SK-N-SH (cell line): ENCODE data around the gene IRF9. TPM values are rescaled to one million over a fixed set of nuclear protein-coding genes. Genes with fewer than 3 reads are reported as not detected.

Source experiments
- CTCF ChIA-PET: fragments of 300-600, 350-600 bp; formaldehyde crosslinking; extraction: SDS; loops from one replicate; lab custom pipeline; 2021; lab: Yijun Ruan, JAX
- POLR2A ChIA-PET: fragments of 350-600 bp; sonication (Branson Sonifier 250); formaldehyde crosslinking; extraction: SDS; loops from one replicate; lab custom pipeline; 2020; ENCODE audit warnings: antibody characterized with exemption, inconsistent platforms; lab: Yijun Ruan, JAX
- DNase-seq: peaks from one replicate; pipeline ENCODE4 v3.0.0; 2012
- H2AFZ ChIP-seq: fragments of 200-600 bp; sonication (generic); 2 replicates; pipeline ENCODE4 v1.8.1; 2016; ENCODE audit warnings: antibody characterized with exemption, mild to moderate bottlenecking, low read depth
- H3F3A ChIP-seq: fragments of 200-600 bp; sonication (generic); replicated peaks from 2 replicates; pipeline ENCODE3; 2016; ENCODE audit warnings: antibody characterized with exemption, mild to moderate bottlenecking; ENCODE audit not compliant: insufficient read depth
- H3K27ac ChIP-seq, 2 experiments: fragments of 200-500 bp in 1 of 2; fragments of 200-600 bp in 1 of 2; sonication (Bioruptor generic) in 1 of 2; sonication (generic), shearing (Covaris generic) in 1 of 2; 2 replicates each; pipeline versions ENCODE4 v1.5.1 to v1.6.1; 2014 to 2016; ENCODE audit warnings: low read depth in 2 of 2, inconsistent platforms in 1 of 2, low read length in 1 of 2, mild to moderate bottlenecking in 1 of 2, mixed read lengths in 1 of 2
- H3K27me3 ChIP-seq: fragments of 200-600 bp; sonication (generic), shearing (Covaris generic); 2 replicates; pipeline ENCODE4 v1.6.1; 2016; ENCODE audit warnings: mixed run types; ENCODE audit not compliant: insufficient read depth
- H3K36me3 ChIP-seq, 2 experiments: fragments of 200-500 bp in 1 of 2; fragments of 200-600 bp in 1 of 2; sonication (Bioruptor generic) in 1 of 2; sonication (generic) in 1 of 2; replicated peaks in 1 of 2; 2 replicates each; pipeline versions ENCODE3 to v1.5.1; 2014 to 2016; ENCODE audit warnings: low read length in 1 of 2, mild to moderate bottlenecking in 1 of 2; ENCODE audit not compliant: insufficient read depth in 2 of 2, control insufficient read depth in 1 of 2
- H3K4me1 ChIP-seq, 2 experiments: fragments of 200-500 bp in 1 of 2; fragments of 200-600 bp in 1 of 2; sonication (Bioruptor generic) in 1 of 2; sonication (generic), shearing (Covaris generic) in 1 of 2; 2 replicates each; pipeline versions ENCODE4 v1.5.1 to v1.6.1; 2014 to 2016; ENCODE audit warnings: low read depth in 1 of 2, low read length in 1 of 2, mixed run types in 1 of 2; ENCODE audit not compliant: insufficient read depth in 2 of 2, control insufficient read depth in 1 of 2
- H3K4me2 ChIP-seq: fragments of 200-600 bp; sonication (generic), shearing (Covaris generic); 2 replicates; pipeline ENCODE4 v1.6.1; 2017; ENCODE audit warnings: mixed run types
- H3K4me3 ChIP-seq, 2 experiments: fragments of 200-500 bp in 1 of 2; fragments of 200-600 bp in 1 of 2; sonication (Bioruptor generic) in 1 of 2; sonication (generic), shearing (Covaris generic) in 1 of 2; 2 replicates each; pipeline versions ENCODE4 v1.5.1 to v1.8.1; 2014 to 2016; ENCODE audit warnings: low read depth in 2 of 2, inconsistent platforms in 1 of 2, low read length in 1 of 2, mild to moderate bottlenecking in 1 of 2, mixed read lengths in 1 of 2, moderate library complexity in 1 of 2
- H3K79me2 ChIP-seq: fragments of 200-600 bp; sonication (generic); 2 replicates; pipeline ENCODE4 v1.8.1; 2017; ENCODE audit warnings: mild to moderate bottlenecking; ENCODE audit not compliant: insufficient read depth
- H3K9ac ChIP-seq: fragments of 200-600 bp; sonication (generic); 2 replicates; pipeline ENCODE4 v1.6.1; 2017; ENCODE audit warnings: mixed run types
- H3K9me2 ChIP-seq: fragments of 200-600 bp; sonication (generic); 2 replicates; pipeline ENCODE4 v1.6.1; 2017; ENCODE audit warnings: mixed run types
- H3K9me3 ChIP-seq: fragments of 200-600 bp; sonication (generic); 2 replicates; pipeline ENCODE4 v1.6.1; 2017; ENCODE audit warnings: mixed run types, mild to moderate bottlenecking, moderate library complexity
- H4K20me1 ChIP-seq: fragments of 200-600 bp; sonication (generic); 2 replicates; pipeline ENCODE4 v1.6.1; 2017; ENCODE audit warnings: mild to moderate bottlenecking, mixed run types; ENCODE audit not compliant: insufficient read depth
- CHD2 ChIP-seq: fragments of 150-350 bp; IDR thresholded peaks from 2 replicates; pipeline ENCODE4 v1.6.1; 2018; ENCODE audit warnings: low read length; ENCODE audit not compliant: partially characterized antibody
- CTCF ChIP-seq: fragments of 200-600 bp; sonication (generic); IDR thresholded peaks from 2 replicates; pipeline ENCODE4 v1.6.1; 2017; ENCODE audit warnings: antibody characterized with exemption, mild to moderate bottlenecking, moderate library complexity
- MAX ChIP-seq: IDR thresholded peaks from 2 replicates; pipeline ENCODE4 v1.4.0; 2012; ENCODE audit warnings: low read depth
- PBX3 ChIP-seq: IDR thresholded peaks from 2 replicates; pipeline ENCODE4; 2012
- RAD21 ChIP-seq: IDR thresholded peaks from 2 replicates; pipeline ENCODE4 v1.6.1; 2012; ENCODE audit warnings: mild to moderate bottlenecking, low read length
- SIN3A ChIP-seq: IDR thresholded peaks from 2 replicates; pipeline ENCODE4 v1.6.1; 2012; ENCODE audit warnings: low read depth, mild to moderate bottlenecking, low read length, moderate library complexity, borderline replicate concordance
- USF1 ChIP-seq: IDR thresholded peaks from 2 replicates; pipeline ENCODE4 v1.4.0; 2012; ENCODE audit warnings: low read depth, borderline replicate concordance
- USF2 ChIP-seq: fragments of 150-350 bp; IDR thresholded peaks from 2 replicates; pipeline ENCODE4 v1.6.1; 2017; ENCODE audit warnings: antibody characterized with exemption, low read length, low read depth, borderline replicate concordance
- ZBTB33 ChIP-seq: IDR thresholded peaks from 2 replicates; pipeline ENCODE4 v1.4.0; 2012; ENCODE audit warnings: low read depth, borderline replicate concordance
- WGBS: methylation state at CpG from one replicate; pipeline ENCODE4 v1.1.6; 2017; ENCODE audit warnings: low lambda C conversion rate; 5-methylcytosine and 5-hydroxymethylcytosine counted together
- polyA plus RNA-seq, 3 experiments: library from polyadenylated mRNA; depleted of rRNA; stranded (reverse); fragments of >200 nt; gene quantifications; 2 replicates each; pipeline ENCODE4 v1.2.3, GENCODE V29; 2012

Gene IRF9
- polyA plus RNA-seq, 1 of the 3 experiments (the other 2 are of a cell fraction): 37.6 TPM

GRCh38 chr14:24129410-24129998 lies 31.6 kb upstream of the IRF9 start:
- Histone ChIP-seq H2AFZ (no peak overlapping the region), H3F3A (peaks cover 6% of the 10 kb centered on the region)
- CTCF ChIA-PET: interaction anchor here (2.0 kb wide), 1 partner anchor 21 kb away, joined by 10 read pairs; no protein-coding TSS in a partner anchor

More at GRCh38 chr14:24129410-24129998, 31.6 kb upstream of the IRF9 start:
- H3K4me2 ChIP-seq: no peak overlapping the region
- H3K9ac ChIP-seq: no peak overlapping the region
- H4K20me1 ChIP-seq: no peaks in the 10 kb centered on the region
- peaks cover 0 to 8% of the 10 kb centered on the region in 2 experiments; a peak in 1 of 4 replicates for H3K4me1 ChIP-seq
- H3K4me3 ChIP-seq: no peak overlapping the region
- H3K36me3 ChIP-seq: no peaks in the 10 kb centered on the region
- no peaks in the 10 kb centered on the region for H3K9me2 ChIP-seq
- TF ChIP-seq CHD2 (no peak), CTCF (no peak), RAD21 (no peak), USF1 (no peak), PBX3 (no peak), MAX (no peak), ZBTB33 (no peak), USF2 (no peak), SIN3A (no peak)
- TF ChIP-seq, all 33 proteins: peak for 0
- Histone ChIP-seq H3K27me3 (no peaks in the 10 kb centered on the region), H3K9me3 (no peaks in the 10 kb centered on the region), H3K27ac (no peak overlapping the region), H3K79me2 (no peaks in the 10 kb centered on the region)
- WGBS: 83% methylated on average over 8 of the region's 8 CpGs
- POLR2A ChIA-PET: interaction anchor here (0.9 to 2.3 kb wide), 2 partner anchors 8 to 15 kb away, joined by 5 to 6 read pairs; partner anchors contain the start of genes DCAF11 and NRL
- DNase-seq: no peak
